DMS79 treated with DMSO at 0.1 percent for 48 hours (cell line): ENCODE measurements around the gene LRRC15.

Experiments
- DNase-seq: peaks from one replicate; lab custom pipeline; 2025; lab: John Stamatoyannopoulos, UW

The LRRC15 gene

GRCh38 chr3:194369522-194370279, at the start of gene LRRC15:
Gene LRRC15 (minus strand): TSS chr3:194369743. CDS start chr3:194361043, 8,700 bp downstream.
- no peak for DNase-seq

- no peak for DNase-seq
Observed at GRCh38 chr3:194418671-194419070, 49.1 kb upstream of the LRRC15 start.

- no peak for DNase-seq
Observed at GRCh38 chr3:194407423-194407822, 37.9 kb upstream of the LRRC15 start.

GRCh38 chr3:194405766-194406165, 36.2 kb upstream of the LRRC15 start:
- DNase-seq, result no peak

GRCh38 chr3:194404365-194405140, 35.0 kb upstream of the LRRC15 start:
- peak; percentile 82 for DNase-seq

GRCh38 chr3:194401868-194402329, 32.4 kb upstream of the LRRC15 start:
- no peak for DNase-seq

- DNase-seq, result no peak
Observed at GRCh38 chr3:194401346-194401745, 31.8 kb upstream of the LRRC15 start.

GRCh38 chr3:194399874-194400411, 30.4 kb upstream of the LRRC15 start:
- no peak for DNase-seq

- no peak for DNase-seq
Observed at GRCh38 chr3:194399166-194399565, 29.6 kb upstream of the LRRC15 start, which contains the start of gene GP5. Gene GP5 (minus strand): TSS chr3:194399266. CDS start chr3:194398282, 984 bp downstream.

- peak; percentile 30 for DNase-seq
Observed at GRCh38 chr3:194397757-194398312, 28.3 kb upstream of the LRRC15 start.

GRCh38 chr3:194396859-194397756, 27.6 kb upstream of the LRRC15 start:
- peak; percentile 65 for DNase-seq

- DNase-seq, result no peak
Observed at GRCh38 chr3:194396539-194396858, 27.0 kb upstream of the LRRC15 start.

- peak; percentile 49 for DNase-seq
Observed at GRCh38 chr3:194395778-194396538, 26.4 kb upstream of the LRRC15 start.

- peak; percentile 49 for DNase-seq
Observed at GRCh38 chr3:194395212-194395611, 25.7 kb upstream of the LRRC15 start.

- DNase-seq, result no peak
Observed at GRCh38 chr3:194392576-194392975, 23.0 kb upstream of the LRRC15 start.

- DNase-seq, result no peak
Observed at GRCh38 chr3:194390835-194391234, 21.3 kb upstream of the LRRC15 start.

- no peak for DNase-seq
Observed at GRCh38 chr3:194389269-194389668, 19.7 kb upstream of the LRRC15 start.

GRCh38 chr3:194387926-194388418, 18.4 kb upstream of the LRRC15 start:
- DNase-seq, result no peak

GRCh38 chr3:194387276-194387675, 17.7 kb upstream of the LRRC15 start:
- DNase-seq, result no peak

GRCh38 chr3:194386648-194387047, 17.1 kb upstream of the LRRC15 start:
- DNase-seq, result no peak

- DNase-seq, result no peak
Observed at GRCh38 chr3:194386066-194386465, 16.5 kb upstream of the LRRC15 start.
